ENCODE results near the gene SH3BP5L.

SH3BP5L gene

GRCh38 chr1:248857749-248858095 lies 32.0 kb upstream of the SH3BP5L start:
- in situ Hi-C loops (cut with MboI; ENCODE audit: low pct_unique_long_range_greater_than_20kb, low sequenced_read_pairs, unreplicated experiment), result no loop called here
- DNase-seq (ENCODE audit: low spot score), result no peak
- TF ChIP-seq, protein P1, sequence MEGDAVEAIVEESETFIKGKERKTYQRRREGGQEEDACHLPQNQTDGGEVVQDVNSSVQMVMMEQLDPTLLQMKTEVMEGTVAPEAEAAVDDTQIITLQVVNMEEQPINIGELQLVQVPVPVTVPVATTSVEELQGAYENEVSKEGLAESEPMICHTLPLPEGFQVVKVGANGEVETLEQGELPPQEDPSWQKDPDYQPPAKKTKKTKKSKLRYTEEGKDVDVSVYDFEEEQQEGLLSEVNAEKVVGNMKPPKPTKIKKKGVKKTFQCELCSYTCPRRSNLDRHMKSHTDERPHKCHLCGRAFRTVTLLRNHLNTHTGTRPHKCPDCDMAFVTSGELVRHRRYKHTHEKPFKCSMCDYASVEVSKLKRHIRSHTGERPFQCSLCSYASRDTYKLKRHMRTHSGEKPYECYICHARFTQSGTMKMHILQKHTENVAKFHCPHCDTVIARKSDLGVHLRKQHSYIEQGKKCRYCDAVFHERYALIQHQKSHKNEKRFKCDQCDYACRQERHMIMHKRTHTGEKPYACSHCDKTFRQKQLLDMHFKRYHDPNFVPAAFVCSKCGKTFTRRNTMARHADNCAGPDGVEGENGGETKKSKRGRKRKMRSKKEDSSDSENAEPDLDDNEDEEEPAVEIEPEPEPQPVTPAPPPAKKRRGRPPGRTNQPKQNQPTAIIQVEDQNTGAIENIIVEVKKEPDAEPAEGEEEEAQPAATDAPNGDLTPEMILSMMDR (IDR thresholded peaks at IDR 0.05; ENCODE audit: extremely low read depth, insufficient read depth, missing control alignments), result no peak

- DNase-seq (ENCODE audit: low spot score), result no peak
- in situ Hi-C loops (cut with MboI; ENCODE audit: low pct_unique_long_range_greater_than_20kb, low sequenced_read_pairs, unreplicated experiment), result no loop called here
- TF ChIP-seq, protein P1 (IDR thresholded peaks at IDR 0.05; ENCODE audit: extremely low read depth, insufficient read depth, missing control alignments), result no peak
Measured at GRCh38 chr1:248857201-248857600, 31.5 kb upstream of the SH3BP5L start.

DNA sequence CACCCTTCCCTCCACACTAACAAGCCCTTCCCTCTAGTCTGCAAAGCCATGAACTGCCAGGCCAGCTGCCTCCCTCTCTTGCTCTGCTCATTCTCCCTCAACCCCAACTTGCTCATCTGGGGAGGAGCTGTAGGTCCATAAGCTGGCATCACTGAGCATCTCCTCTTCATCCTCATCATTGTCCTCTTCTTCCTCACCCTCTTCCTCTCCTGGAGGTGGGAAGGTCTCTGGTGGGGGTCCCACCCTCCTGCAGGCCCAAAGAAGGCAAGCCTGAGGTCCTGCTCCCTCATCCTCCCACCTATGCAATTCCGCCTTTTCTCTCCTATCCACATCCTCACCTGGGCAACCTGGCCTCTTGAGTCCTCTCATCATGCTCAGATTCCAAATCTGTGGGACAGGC lies 30.5 kb upstream of the SH3BP5L start:
- no peak for DNase-seq (ENCODE audit: low spot score)
- in situ Hi-C loops (cut with MboI; ENCODE audit: low pct_unique_long_range_greater_than_20kb, low sequenced_read_pairs, unreplicated experiment), result no loop called here
- TF ChIP-seq, protein P1 (IDR thresholded peaks at IDR 0.05; ENCODE audit: extremely low read depth, insufficient read depth, missing control alignments), result no peak

GRCh38 chr1:248855580-248855979 lies 29.9 kb upstream of the SH3BP5L start:
- DNase-seq (ENCODE audit: low spot score), result no peak
- TF ChIP-seq, protein P1 (IDR thresholded peaks at IDR 0.05; ENCODE audit: extremely low read depth, insufficient read depth, missing control alignments), result no peak
- in situ Hi-C loops (cut with MboI; ENCODE audit: low pct_unique_long_range_greater_than_20kb, low sequenced_read_pairs, unreplicated experiment), result no loop called here

GRCh38 chr1:248853663-248854375 lies 28.1 kb upstream of the SH3BP5L start:
- in situ Hi-C loops (cut with MboI; ENCODE audit: low pct_unique_long_range_greater_than_20kb, low sequenced_read_pairs, unreplicated experiment), result no loop called here

GRCh38 chr1:248852481-248853405 lies 27.0 kb upstream of the SH3BP5L start:
- TF ChIP-seq, protein P1 (IDR thresholded peaks at IDR 0.05; ENCODE audit: extremely low read depth, insufficient read depth, missing control alignments), result no peak
- no peak for DNase-seq (ENCODE audit: low spot score)
- in situ Hi-C loops (cut with MboI; ENCODE audit: low pct_unique_long_range_greater_than_20kb, low sequenced_read_pairs, unreplicated experiment), result no loop called here

More at GRCh38 chr1:248853663-248854375, 28.1 kb upstream of the SH3BP5L start:
- TF ChIP-seq, protein P1 (IDR thresholded peaks at IDR 0.05; ENCODE audit: extremely low read depth, insufficient read depth, missing control alignments), result no peak
- DNase-seq (ENCODE audit: low spot score), result no peak
